ENCODE data around the gene PNPLA7. TPM values are rescaled to one million over a fixed set of nuclear protein-coding genes. Genes with fewer than 3 reads are reported as not detected.
A peak's percentile ranks its signal among the peaks of the same experiment; 100 is the strongest.

PNPLA7 gene
- total RNA-seq, 4 donors from 2014 or later = 11.4 to 48.6 (median 27.2) TPM

- H3K4me3 ChIP-seq = no peak overlapping the region
- no peak overlapping the region for H3K27ac ChIP-seq
- no peak for TF ChIP-seq POLR2A (IDR thresholded peaks at IDR 0.05)
- TF ChIP-seq, protein P1, sequence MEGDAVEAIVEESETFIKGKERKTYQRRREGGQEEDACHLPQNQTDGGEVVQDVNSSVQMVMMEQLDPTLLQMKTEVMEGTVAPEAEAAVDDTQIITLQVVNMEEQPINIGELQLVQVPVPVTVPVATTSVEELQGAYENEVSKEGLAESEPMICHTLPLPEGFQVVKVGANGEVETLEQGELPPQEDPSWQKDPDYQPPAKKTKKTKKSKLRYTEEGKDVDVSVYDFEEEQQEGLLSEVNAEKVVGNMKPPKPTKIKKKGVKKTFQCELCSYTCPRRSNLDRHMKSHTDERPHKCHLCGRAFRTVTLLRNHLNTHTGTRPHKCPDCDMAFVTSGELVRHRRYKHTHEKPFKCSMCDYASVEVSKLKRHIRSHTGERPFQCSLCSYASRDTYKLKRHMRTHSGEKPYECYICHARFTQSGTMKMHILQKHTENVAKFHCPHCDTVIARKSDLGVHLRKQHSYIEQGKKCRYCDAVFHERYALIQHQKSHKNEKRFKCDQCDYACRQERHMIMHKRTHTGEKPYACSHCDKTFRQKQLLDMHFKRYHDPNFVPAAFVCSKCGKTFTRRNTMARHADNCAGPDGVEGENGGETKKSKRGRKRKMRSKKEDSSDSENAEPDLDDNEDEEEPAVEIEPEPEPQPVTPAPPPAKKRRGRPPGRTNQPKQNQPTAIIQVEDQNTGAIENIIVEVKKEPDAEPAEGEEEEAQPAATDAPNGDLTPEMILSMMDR (IDR thresholded peaks at IDR 0.05) = no peak
- peaks cover 0 to 6% (median 4%) of the 10 kb centered on the region in 4 donors for H3K4me1 ChIP-seq
- DNase-seq = no peak
- peaks cover 0 to 42% (median 0%) of the 10 kb centered on the region in 3 donors for H3K36me3 ChIP-seq
- no peaks in the 10 kb centered on the region for H3K27me3 ChIP-seq
- H3K9me3 ChIP-seq = no peaks in the 10 kb centered on the region
These were observed 33.8 kb upstream of the PNPLA7 start for GRCh38 chr9:137583957-137584356.

GRCh38 chr9:137583347-137583746 lies 33.1 kb upstream of the PNPLA7 start:
- peaks cover 0 to 41% (median 0%) of the 10 kb centered on the region in 3 donors for H3K36me3 ChIP-seq
- no peak for TF ChIP-seq POLR2A (IDR thresholded peaks at IDR 0.05)
- TF ChIP-seq, protein P1 (IDR thresholded peaks at IDR 0.05) = no peak
- no peak overlapping the region for H3K4me3 ChIP-seq
- no peak for DNase-seq
- no peaks in the 10 kb centered on the region for H3K27me3 ChIP-seq
- no peaks in the 10 kb centered on the region for H3K9me3 ChIP-seq
- no peak overlapping the region for H3K27ac ChIP-seq
- peaks cover 0 to 5% (median 2%) of the 10 kb centered on the region in 4 donors for H3K4me1 ChIP-seq

DNA sequence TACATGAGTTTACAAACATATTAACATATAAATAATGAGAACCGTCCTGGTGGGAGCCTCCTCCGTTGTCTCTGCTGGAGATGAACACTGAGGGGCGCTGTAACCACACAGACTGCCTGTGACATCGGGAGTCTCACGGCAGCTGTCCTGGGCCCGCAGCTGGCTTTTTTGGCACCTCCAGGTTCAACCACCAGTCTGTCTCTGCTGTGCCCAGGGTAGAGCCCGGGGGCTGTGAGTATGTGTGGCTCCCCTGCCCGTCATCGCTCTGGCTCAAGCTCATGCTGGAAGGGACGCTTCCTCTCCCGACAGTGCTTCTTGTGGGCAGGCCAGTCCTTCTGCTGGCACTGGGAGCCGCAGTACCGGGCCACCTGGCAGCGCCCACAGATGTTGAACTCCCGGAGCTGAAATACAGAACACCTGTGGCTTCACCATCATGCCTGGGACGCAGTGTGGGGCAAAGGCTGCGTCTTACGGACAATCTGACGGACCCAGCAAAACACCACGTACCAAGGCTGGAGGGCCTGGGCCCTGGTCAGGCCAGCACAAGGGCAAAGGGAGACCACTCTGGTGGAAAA lies 32.2 kb upstream of the PNPLA7 start:
- Histone ChIP-seq H3K4me3 (no peak overlapping the region), H3K27ac (no peak overlapping the region), H3K36me3 (peaks cover 0 to 31% (median 0%) of the 10 kb centered on the region in 3 donors), H3K27me3 (no peaks in the 10 kb centered on the region), H3K4me1 (peaks cover 0 to 11% (median 6%) of the 10 kb centered on the region in 4 donors), H3K9me3 (no peaks in the 10 kb centered on the region)
- TF ChIP-seq, protein P1 (IDR thresholded peaks at IDR 0.05) = peak in 3 of 6 experiments; percentile 36 to 43 (median 37)
- TF ChIP-seq POLR2A (IDR thresholded peaks at IDR 0.05) = no peak
- DNase-seq = no peak

DNA sequence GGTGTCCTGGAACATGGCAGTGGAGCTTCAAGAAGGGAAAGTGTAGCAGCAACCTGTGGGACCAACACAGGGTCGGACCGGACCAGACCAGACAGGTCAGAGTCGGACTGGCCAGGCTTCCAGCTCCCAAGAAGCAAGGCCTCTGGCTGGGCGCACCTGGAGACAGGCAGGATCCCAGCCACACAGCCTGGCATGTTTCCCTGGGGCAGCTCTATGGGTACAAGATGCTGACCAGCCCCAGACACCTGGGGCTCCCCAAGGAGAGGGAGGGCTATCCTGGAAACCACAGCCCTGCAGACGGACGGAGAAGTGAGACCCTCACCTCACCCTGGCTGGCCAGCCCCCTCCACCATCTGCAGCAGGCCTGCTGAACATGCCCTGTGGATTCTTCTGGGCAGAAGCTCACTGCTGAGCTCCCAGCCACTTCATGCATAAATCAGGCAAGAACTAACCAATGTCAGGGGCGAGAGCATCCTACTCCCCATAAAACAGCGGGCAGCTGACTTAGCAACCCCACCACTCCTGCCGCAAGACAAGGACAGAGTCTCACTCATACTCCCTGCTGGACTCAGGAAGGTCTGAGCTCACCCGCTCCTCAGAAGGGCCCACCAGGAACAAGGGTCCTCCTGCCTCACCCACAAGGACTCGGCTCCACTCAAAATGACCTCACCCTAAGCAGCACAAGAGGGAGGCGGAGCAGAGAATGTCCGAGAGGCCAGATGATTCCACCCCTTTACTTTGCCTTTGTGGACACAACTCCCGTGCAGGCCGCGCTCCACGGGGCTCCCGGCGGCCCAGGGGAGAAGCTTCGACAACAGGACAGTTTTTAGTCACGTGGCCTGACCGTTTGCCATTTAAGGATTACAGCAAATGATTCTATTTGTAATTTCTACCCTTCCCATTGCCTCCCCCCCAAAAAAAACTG lies 31.4 kb upstream of the PNPLA7 start:
- TF ChIP-seq, protein P1 (IDR thresholded peaks at IDR 0.05) = no peak
- no peak for TF ChIP-seq POLR2A (IDR thresholded peaks at IDR 0.05)
- no peaks in the 10 kb centered on the region for H3K27me3 ChIP-seq
- peaks cover 0 to 15% (median 9%) of the 10 kb centered on the region in 4 donors for H3K4me1 ChIP-seq
- no peak for DNase-seq
- no peaks in the 10 kb centered on the region for H3K9me3 ChIP-seq
- peaks cover 0 to 24% (median 0%) of the 10 kb centered on the region in 3 donors for H3K36me3 ChIP-seq
- H3K27ac ChIP-seq = no peak overlapping the region
- no peak overlapping the region for H3K4me3 ChIP-seq

GRCh38 chr9:137580954-137581322 lies 30.7 kb upstream of the PNPLA7 start:
- no peak for TF ChIP-seq POLR2A (IDR thresholded peaks at IDR 0.05)
- TF ChIP-seq, protein P1 (IDR thresholded peaks at IDR 0.05) = no peak
- H3K4me1 ChIP-seq = peaks cover 0 to 20% (median 10%) of the 10 kb centered on the region in 4 donors

More at GRCh38 chr9:137580954-137581322, 30.7 kb upstream of the PNPLA7 start:
- Histone ChIP-seq H3K27me3 (no peaks in the 10 kb centered on the region), H3K36me3 (peaks cover 0 to 20% (median 0%) of the 10 kb centered on the region in 3 donors), H3K9me3 (no peaks in the 10 kb centered on the region), H3K4me3 (no peak overlapping the region), H3K27ac (no peak overlapping the region)
- no peak for DNase-seq
